HL-60 (cell line): ENCODE measurements around the gene GRPEL2.

Experiments
- CTCF ChIP-seq: IDR thresholded peaks from one replicate; pipeline ENCODE4 v1.5.1; 2011; ENCODE audit warnings: low read length, control low read depth, inconsistent platforms; ENCODE audit not compliant: insufficient read depth
- GABPA ChIP-seq: IDR thresholded peaks from 2 replicates; pipeline ENCODE4 v1.6.1; 2012; ENCODE audit warnings: low read depth
- POLR2AphosphoS5 ChIP-seq: IDR thresholded peaks from 2 replicates; pipeline ENCODE4 v1.6.1; 2012; ENCODE audit warnings: low read depth
- REST ChIP-seq: IDR thresholded peaks from 2 replicates; pipeline ENCODE4 v1.6.1; 2012; ENCODE audit warnings: low read depth; ENCODE audit not compliant: insufficient replicate concordance

GRCh38 chr5:149301049-149301743 lies 44.1 kb upstream of the GRPEL2 start:
- no peak for TF ChIP-seq REST
- no peak for TF ChIP-seq CTCF
- TF ChIP-seq POLR2AphosphoS5: no peak
- no peak for TF ChIP-seq GABPA
